ENCODE data around the gene AMOTL2. TPM values are rescaled to one million over a fixed set of nuclear protein-coding genes. Genes with fewer than 3 reads are reported as not detected.

The AMOTL2 gene
- total RNA-seq, 2 experiments from 2014 or later: not detected

- POLR2A ChIA-PET: no interaction called here
- DNase-seq (no peak), ATAC-seq (ENCODE audit: low read depth) (no peak)
- no peak overlapping the region for H3K4me3 Mint-ChIP-seq
- no peaks in the 10 kb centered on the region for H3K4me1 Mint-ChIP-seq
- no peaks in the 10 kb centered on the region for H3K36me3 Mint-ChIP-seq
- peaks cover 9% of the 10 kb centered on the region for H3K27me3 Mint-ChIP-seq
- H3K9me3 Mint-ChIP-seq: no peaks in the 10 kb centered on the region
- no peak overlapping the region for H3K27ac Mint-ChIP-seq
These were observed 37.7 kb downstream of the AMOTL2 start for GRCh38 chr3:134336587-134336986.

- Mint-ChIP-seq H3K4me3 (no peak overlapping the region), H3K36me3 (no peaks in the 10 kb centered on the region), H3K9me3 (no peaks in the 10 kb centered on the region), H3K27me3 (peaks cover 6% of the 10 kb centered on the region), H3K4me1 (no peaks in the 10 kb centered on the region), H3K27ac (no peak overlapping the region)
- DNase-seq (no peak), ATAC-seq (ENCODE audit: low read depth) (no peak)
- POLR2A ChIA-PET: no interaction called here
These were observed 39.4 kb downstream of the AMOTL2 start for GRCh38 chr3:134334901-134335280.

DNA sequence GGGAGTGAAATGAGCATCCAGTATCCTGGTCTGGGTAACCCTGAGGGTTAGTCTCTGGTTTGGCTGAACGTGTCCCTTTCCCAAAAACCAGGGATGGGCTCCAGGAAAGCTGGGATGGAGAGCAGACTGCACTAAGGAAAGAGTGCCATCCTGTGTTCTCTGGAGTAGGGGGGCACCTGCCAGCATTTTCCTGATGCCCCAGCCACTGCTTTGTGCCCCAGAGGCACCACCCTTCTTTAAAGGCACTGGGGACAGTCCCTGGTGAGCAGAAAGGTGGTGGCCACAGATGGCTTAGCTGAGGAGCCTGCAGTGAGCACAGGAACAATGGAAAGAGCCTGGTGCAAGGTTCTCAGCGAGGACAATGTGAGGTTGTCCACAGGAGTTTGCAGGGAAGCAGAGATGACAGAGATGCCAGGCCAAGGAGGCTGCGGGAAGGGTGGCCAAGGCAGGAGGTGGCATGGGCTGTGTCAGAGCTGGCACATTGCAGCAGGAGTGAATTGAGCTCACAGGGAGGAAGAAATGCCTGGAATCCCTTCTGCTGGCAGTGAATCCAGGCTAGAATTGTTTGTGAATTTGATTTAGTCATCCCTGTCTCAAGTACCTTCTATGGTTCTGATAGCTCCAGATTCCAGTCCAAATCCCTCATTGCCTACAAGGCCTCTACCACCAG lies 39.9 kb downstream of the AMOTL2 start:
- no peaks in the 10 kb centered on the region for H3K36me3 Mint-ChIP-seq
- no peaks in the 10 kb centered on the region for H3K9me3 Mint-ChIP-seq
- DNase-seq (no peak), ATAC-seq (ENCODE audit: low read depth) (no peak)
- H3K4me3 Mint-ChIP-seq: no peak overlapping the region
- peaks cover 6% of the 10 kb centered on the region for H3K27me3 Mint-ChIP-seq
- no peaks in the 10 kb centered on the region for H3K4me1 Mint-ChIP-seq
- H3K27ac Mint-ChIP-seq: no peak overlapping the region
- POLR2A ChIA-PET: no interaction called here

DNA sequence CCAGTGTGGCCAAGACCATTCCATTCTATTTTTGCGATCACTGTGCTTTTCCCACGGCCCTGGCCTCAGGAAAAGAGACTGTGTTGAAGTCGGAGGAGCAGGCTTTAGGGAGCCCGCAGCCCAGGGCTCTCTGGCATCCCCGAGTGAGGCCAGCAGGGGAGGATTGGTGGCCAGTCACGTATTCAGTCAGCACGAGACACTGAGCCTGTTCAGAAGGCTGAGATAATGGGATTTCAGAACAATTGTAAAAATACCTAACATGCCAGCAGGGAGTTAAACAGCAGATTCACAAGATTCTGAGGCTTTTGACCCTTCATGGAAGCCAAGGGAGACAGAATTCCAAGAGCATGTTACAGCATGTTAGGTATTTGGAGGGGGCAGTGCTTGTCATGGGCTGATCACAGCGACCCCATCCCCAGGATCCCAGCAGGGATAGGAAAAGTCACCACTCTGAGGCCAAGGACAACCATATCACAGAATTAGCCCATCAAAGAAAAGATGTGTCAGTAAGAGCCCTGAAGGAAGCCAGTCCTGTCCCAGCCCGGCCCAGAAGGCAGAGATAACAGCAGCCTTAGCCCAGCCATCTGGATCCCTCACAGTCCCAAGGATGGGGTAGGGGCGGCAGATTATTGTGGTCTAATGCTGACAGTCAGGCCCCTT lies 40.6 kb downstream of the AMOTL2 start:
- DNase-seq (no peak), ATAC-seq (ENCODE audit: low read depth) (no peak)
- no peaks in the 10 kb centered on the region for H3K4me1 Mint-ChIP-seq
- H3K4me3 Mint-ChIP-seq: no peak overlapping the region
- H3K27me3 Mint-ChIP-seq: peaks cover 6% of the 10 kb centered on the region
- no peak overlapping the region for H3K27ac Mint-ChIP-seq
- POLR2A ChIA-PET: no interaction called here
- no peaks in the 10 kb centered on the region for H3K9me3 Mint-ChIP-seq
- H3K36me3 Mint-ChIP-seq: no peaks in the 10 kb centered on the region

- no peak overlapping the region for H3K27ac Mint-ChIP-seq
- DNase-seq (no peak), ATAC-seq (ENCODE audit: low read depth) (no peak)
- H3K27me3 Mint-ChIP-seq: no peaks in the 10 kb centered on the region
- POLR2A ChIA-PET: no interaction called here
- no peaks in the 10 kb centered on the region for H3K4me1 Mint-ChIP-seq
- no peak overlapping the region for H3K4me3 Mint-ChIP-seq
- H3K9me3 Mint-ChIP-seq: no peaks in the 10 kb centered on the region
- H3K36me3 Mint-ChIP-seq: no peaks in the 10 kb centered on the region
These were observed 41.9 kb downstream of the AMOTL2 start for GRCh38 chr3:134332344-134332743.

GRCh38 chr3:134331811-134332199 lies 42.4 kb downstream of the AMOTL2 start:
- H3K27ac Mint-ChIP-seq: no peak overlapping the region
- ATAC-seq (ENCODE audit: low read depth): no peak

DNA sequence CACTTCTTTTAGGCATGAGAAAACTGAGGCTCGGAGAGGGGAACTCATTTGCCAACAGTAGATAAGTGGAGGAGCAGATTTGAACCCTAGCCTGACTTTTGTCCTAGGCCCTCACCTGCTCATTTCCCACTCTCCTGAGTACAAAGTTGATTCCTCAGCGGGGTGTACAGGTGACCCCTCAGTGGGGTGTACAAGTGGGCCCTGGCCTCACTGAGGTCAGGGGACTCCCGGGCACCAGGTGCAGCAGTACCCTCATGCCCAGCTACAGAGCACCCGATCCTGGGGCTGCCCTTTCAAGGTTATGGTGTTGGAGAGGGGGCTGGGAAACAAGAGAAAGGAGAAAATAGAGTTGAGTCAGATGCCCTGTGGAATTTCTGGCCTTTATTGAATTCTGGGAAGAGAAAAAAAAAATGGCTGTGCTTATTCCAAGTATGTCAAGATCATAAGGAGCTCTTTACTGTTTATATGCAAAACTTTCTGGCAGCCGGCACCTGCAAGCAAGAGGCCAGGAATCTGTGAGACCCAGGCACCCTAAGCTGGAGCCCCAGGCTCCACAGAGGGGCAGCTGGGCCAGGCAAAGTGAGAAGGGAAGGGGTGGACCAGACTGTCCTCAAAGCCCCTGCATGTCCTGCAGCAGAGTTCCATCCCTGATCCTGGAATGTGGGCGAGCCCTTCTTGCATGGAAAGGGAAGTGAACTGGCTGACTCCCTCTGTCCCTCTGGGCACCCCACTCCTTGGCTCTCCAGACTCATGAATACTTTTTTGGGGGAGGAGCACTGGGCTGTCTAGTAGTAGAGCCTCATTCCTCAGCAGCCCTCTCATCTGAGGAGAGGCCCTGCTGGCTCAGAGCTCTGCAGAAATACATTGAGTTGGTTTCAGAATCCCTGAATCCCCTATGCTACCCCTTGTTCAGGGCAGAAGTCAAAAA lies 43.1 kb downstream of the AMOTL2 start:
- Mint-ChIP-seq H3K27ac (no peak overlapping the region), H3K4me1 (no peaks in the 10 kb centered on the region), H3K36me3 (no peaks in the 10 kb centered on the region), H3K9me3 (no peaks in the 10 kb centered on the region), H3K27me3 (peaks cover 5% of the 10 kb centered on the region), H3K4me3 (no peak overlapping the region)
- ATAC-seq (ENCODE audit: low read depth) (no peak), DNase-seq (no peak)
- POLR2A ChIA-PET: no interaction called here

More at GRCh38 chr3:134331811-134332199, 42.4 kb downstream of the AMOTL2 start:
- Mint-ChIP-seq H3K4me3 (no peak overlapping the region), H3K36me3 (no peaks in the 10 kb centered on the region), H3K9me3 (no peaks in the 10 kb centered on the region), H3K27me3 (peaks cover under 1% of the 10 kb centered on the region), H3K4me1 (no peaks in the 10 kb centered on the region)
- POLR2A ChIA-PET: no interaction called here
- no peak for DNase-seq

- H3K4me1 Mint-ChIP-seq: peaks cover 1% of the 10 kb centered on the region
- DNase-seq (no peak), ATAC-seq (ENCODE audit: low read depth) (no peak)
- H3K36me3 Mint-ChIP-seq: no peaks in the 10 kb centered on the region
- H3K9me3 Mint-ChIP-seq: no peaks in the 10 kb centered on the region
- POLR2A ChIA-PET: no interaction called here
- H3K27me3 Mint-ChIP-seq: peaks cover 9% of the 10 kb centered on the region
- H3K4me3 Mint-ChIP-seq: no peak overlapping the region
- no peak overlapping the region for H3K27ac Mint-ChIP-seq
These were observed 45.4 kb downstream of the AMOTL2 start for GRCh38 chr3:134328846-134329245.

GRCh38 chr3:134328147-134328591 lies 46.1 kb downstream of the AMOTL2 start:
- Mint-ChIP-seq H3K4me1 (peaks cover 1% of the 10 kb centered on the region), H3K27me3 (peaks cover 9% of the 10 kb centered on the region), H3K27ac (no peak overlapping the region), H3K4me3 (no peak overlapping the region), H3K36me3 (no peaks in the 10 kb centered on the region), H3K9me3 (no peaks in the 10 kb centered on the region)
- ATAC-seq (ENCODE audit: low read depth) (no peak), DNase-seq (no peak)
- POLR2A ChIA-PET: no interaction called here

GRCh38 chr3:134327594-134327975 lies 46.7 kb downstream of the AMOTL2 start:
- Mint-ChIP-seq H3K27me3 (peaks cover 9% of the 10 kb centered on the region), H3K4me3 (no peak overlapping the region), H3K4me1 (peaks cover 1% of the 10 kb centered on the region), H3K9me3 (no peaks in the 10 kb centered on the region), H3K36me3 (no peaks in the 10 kb centered on the region), H3K27ac (no peak overlapping the region)
- ATAC-seq (ENCODE audit: low read depth) (no peak), DNase-seq (no peak)
- POLR2A ChIA-PET: no interaction called here

DNA sequence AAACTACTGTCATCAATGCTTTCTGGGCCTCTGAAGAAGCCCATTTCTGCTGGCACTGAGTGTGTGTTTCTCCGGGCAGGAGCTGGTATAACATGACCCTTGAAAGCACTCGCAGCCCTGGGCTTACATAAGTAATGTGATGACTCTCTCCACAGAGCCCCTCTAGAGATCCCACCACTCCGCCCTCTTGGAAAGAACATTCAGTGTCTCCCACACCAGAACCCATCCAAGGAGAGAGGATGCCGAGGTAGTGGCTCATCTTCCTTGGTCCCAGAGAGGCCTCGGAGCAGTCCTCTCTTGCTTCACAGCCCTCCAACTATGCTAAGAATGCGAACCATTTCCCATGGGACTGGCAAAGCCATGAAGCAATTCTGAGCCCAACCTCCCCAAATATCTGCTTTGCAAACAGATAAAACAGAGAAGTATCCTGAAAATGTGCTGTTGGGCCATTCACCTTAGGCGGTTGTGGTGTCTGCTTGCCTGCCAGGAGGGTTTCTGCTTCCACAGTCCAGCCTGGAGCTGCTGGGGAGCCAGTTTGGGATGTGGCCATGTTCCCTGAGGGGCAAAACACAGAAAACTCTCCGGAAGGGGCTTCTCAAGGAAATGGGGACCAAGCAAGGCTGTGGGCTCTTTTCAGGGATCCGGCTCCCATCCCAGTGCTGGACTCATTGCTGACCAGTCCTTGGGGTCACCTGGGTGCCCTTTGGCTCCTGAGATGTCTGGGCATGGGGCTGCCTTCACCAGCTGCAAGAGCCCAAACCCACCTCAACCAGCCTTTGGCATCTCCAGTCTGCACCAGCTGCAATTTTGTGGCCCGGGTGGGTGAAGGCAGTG lies 47.3 kb downstream of the AMOTL2 start:
- no peaks in the 10 kb centered on the region for H3K9me3 Mint-ChIP-seq
- DNase-seq (no peak), ATAC-seq (ENCODE audit: low read depth) (no peak)
- H3K27me3 Mint-ChIP-seq: peaks cover 9% of the 10 kb centered on the region
- H3K27ac Mint-ChIP-seq: no peak overlapping the region
- H3K36me3 Mint-ChIP-seq: no peaks in the 10 kb centered on the region
- no peak overlapping the region for H3K4me3 Mint-ChIP-seq
- peaks cover 1% of the 10 kb centered on the region for H3K4me1 Mint-ChIP-seq
- POLR2A ChIA-PET: no interaction called here

DNA sequence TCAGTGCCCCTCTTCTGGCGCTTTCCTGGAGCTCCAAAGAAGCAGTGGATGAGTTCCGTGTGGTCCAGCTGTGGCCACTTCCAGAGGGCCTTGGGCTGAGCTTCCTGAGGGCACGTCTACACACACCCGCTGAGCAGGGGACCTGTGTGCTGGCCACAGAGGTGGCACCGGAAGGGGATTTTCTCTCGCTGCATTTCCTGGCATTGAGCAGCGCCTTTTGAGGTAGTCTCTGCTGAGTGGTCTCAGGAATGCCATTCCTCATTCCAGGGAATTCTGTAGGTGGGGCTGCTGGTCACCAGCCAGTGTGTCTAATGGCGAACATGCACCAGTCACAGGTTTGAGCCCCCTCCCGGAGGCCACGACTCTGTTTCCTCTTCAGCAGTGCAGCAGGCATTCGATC lies 48.1 kb downstream of the AMOTL2 start:
- H3K27me3 Mint-ChIP-seq: peaks cover 9% of the 10 kb centered on the region
- POLR2A ChIA-PET: no interaction called here
- peaks cover 1% of the 10 kb centered on the region for H3K4me1 Mint-ChIP-seq
- no peak overlapping the region for H3K27ac Mint-ChIP-seq
- DNase-seq (no peak), ATAC-seq (ENCODE audit: low read depth) (no peak)
- no peaks in the 10 kb centered on the region for H3K9me3 Mint-ChIP-seq
- H3K36me3 Mint-ChIP-seq: no peaks in the 10 kb centered on the region
- no peak overlapping the region for H3K4me3 Mint-ChIP-seq

- Mint-ChIP-seq H3K9me3 (no peaks in the 10 kb centered on the region), H3K4me3 (no peak overlapping the region), H3K4me1 (peaks cover 1% of the 10 kb centered on the region), H3K27me3 (peaks cover 11% of the 10 kb centered on the region), H3K36me3 (no peaks in the 10 kb centered on the region), H3K27ac (no peak overlapping the region)
- no peak for DNase-seq
- no peak for ATAC-seq (ENCODE audit: low read depth)
- POLR2A ChIA-PET: no interaction called here
These were observed 48.5 kb downstream of the AMOTL2 start for GRCh38 chr3:134325706-134326105.
